ENCODE measurements around the gene UNC93A.
"Not testable (repeated sequence)": the region's sequence is repeated elsewhere in the genome, so short reads cannot be mapped to it uniquely, and the experiment has no call there.

UNC93A gene

GRCh38 chr6:167294651-167295494, 3.8 kb downstream of the UNC93A start:
- DNase-seq = no peak

GRCh38 chr6:167295495-167296292, 4.6 kb downstream of the UNC93A start:
- DNase-seq = no peak

GRCh38 chr6:167296293-167296690, 5.2 kb downstream of the UNC93A start:
- no peak for DNase-seq

- no peak for DNase-seq
These were observed 5.8 kb downstream of the UNC93A start for GRCh38 chr6:167296902-167297301.

- DNase-seq = no peak
These were observed 7.0 kb downstream of the UNC93A start for GRCh38 chr6:167298127-167298526.

GRCh38 chr6:167299641-167300308, 8.7 kb downstream of the UNC93A start:
- DNase-seq = no peak

GRCh38 chr6:167300902-167301777, 10.0 kb downstream of the UNC93A start:
- DNase-seq = no peak

GRCh38 chr6:167302074-167302473, 11.0 kb downstream of the UNC93A start:
- DNase-seq = no peak

- DNase-seq = no peak
These were observed 11.7 kb downstream of the UNC93A start for GRCh38 chr6:167302796-167303195.

GRCh38 chr6:167303675-167304625, 12.8 kb downstream of the UNC93A start:
- DNase-seq = no peak

GRCh38 chr6:167304912-167305311, 13.8 kb downstream of the UNC93A start:
- DNase-seq = no peak

GRCh38 chr6:167305796-167306195, 14.7 kb downstream of the UNC93A start:
- no peak for DNase-seq

- no peak for DNase-seq
These were observed 15.4 kb downstream of the UNC93A start for GRCh38 chr6:167306401-167306998.

- DNase-seq = no peak
These were observed 16.3 kb downstream of the UNC93A start for GRCh38 chr6:167307342-167307955.

- DNase-seq = no peak
These were observed 17.1 kb downstream of the UNC93A start for GRCh38 chr6:167308207-167308606.

GRCh38 chr6:167309355-167310192, 18.5 kb downstream of the UNC93A start:
- not testable (repeated sequence) for DNase-seq

- DNase-seq = no peak
These were observed 20.2 kb downstream of the UNC93A start for GRCh38 chr6:167311286-167311685.

- not testable (repeated sequence) for DNase-seq
These were observed 20.6 kb downstream of the UNC93A start for GRCh38 chr6:167311691-167312090.

GRCh38 chr6:167314180-167314821, 23.2 kb downstream of the UNC93A start:
- DNase-seq = no peak
